ENCODE data around the gene ATP2A2. TPM values are rescaled to one million over a fixed set of nuclear protein-coding genes. Genes with fewer than 3 reads are reported as not detected.

ATP2A2 gene
- total and polyA plus RNA-seq, 2 donors (not counting 1 experiment from before 2014, with no cell fraction given): 35.3 to 68.2 TPM

GRCh38 chr12:110311903-110312302 lies 30.9 kb downstream of the ATP2A2 start:
- Mint-ChIP-seq H3K27ac (no peak overlapping the region), H3K27me3 (no peaks in the 10 kb centered on the region), H3K9me3 (ENCODE audit: insufficient read depth) (no peaks in the 10 kb centered on the region), H3K4me1 (peaks cover 28% of the 10 kb centered on the region), H3K4me3 (no peak overlapping the region)
- intact Hi-C loops (cut with micrococcal nuclease): no loop called here
- no peak for ATAC-seq (ENCODE audit: low read depth)
- Histone ChIP-seq H3K4me3 (ENCODE audit: control extremely low read depth in 1 of 5, extremely low read depth in 1 of 5, insufficient read depth in 1 of 5, low read depth in 2 of 5, low read length in 4 of 5) (no peak overlapping the region), H3K27me3 (replicated peaks in 1 of 4; ENCODE audit: control extremely low read depth in 1 of 4, control insufficient read depth in 3 of 4, insufficient read depth in 4 of 4, low read length in 3 of 4) (no peaks in the 10 kb centered on the region), H3K9ac (ENCODE audit: low read length) (no peak overlapping the region), H3K36me3 (replicated peaks in 1 of 2; ENCODE audit: control extremely low read depth in 1 of 2, control insufficient read depth in 1 of 2, extremely low read depth in 1 of 2, insufficient read depth in 2 of 2, low read length in 1 of 2) (peaks cover 3 to 24% of the 10 kb centered on the region in 2 experiments), H4K20me1 (ENCODE audit: control insufficient read depth, insufficient read depth, low read length, poor library complexity, severe bottlenecking) (peaks cover 46% of the 10 kb centered on the region), H3K27ac (ENCODE audit: low read length in 2 of 2) (peak overlapping the region in 1 of 2 donors; percentile 13), H3K4me2 (replicated peaks; ENCODE audit: low read depth, low read length, poor library complexity, severe bottlenecking) (no peak overlapping the region), H3K4me1 (ENCODE audit: control insufficient read depth in 2 of 2, insufficient read depth in 2 of 2, low read length in 2 of 2) (peaks cover 5 to 7% of the 10 kb centered on the region in 2 donors), H2AFZ (ENCODE audit: insufficient read depth, low read depth, low read length, poor library complexity, severe bottlenecking) (no peak overlapping the region), H3K79me2 (ENCODE audit: control insufficient read depth, insufficient read depth, low read length) (peaks cover 85% of the 10 kb centered on the region), H3K9me3 (ENCODE audit: control extremely low read depth in 1 of 3, control insufficient read depth in 2 of 3, insufficient read depth in 1 of 3, low read length in 2 of 3) (no peaks in the 10 kb centered on the region)
- no peak for DNase-seq
- ChIA-PET CTCF (interaction anchor here (1.3 kb wide), 1 partner anchor 37 kb away, joined by 3 read pairs; no protein-coding TSS in a partner anchor), POLR2A (no interaction called here)
- TF ChIP-seq EZH2 (IDR thresholded peaks at IDR 0.05; ENCODE audit: borderline replicate concordance, insufficient read depth, low read depth, low read length, poor library complexity, severe bottlenecking) (no peak), CTCF (IDR thresholded peaks at IDR 0.05) (no peak)
- WGBS (ENCODE audit: insufficient coverage): 100% methylated on average over 5 of the region's 6 CpGs

GRCh38 chr12:110312581-110313360 lies 31.7 kb downstream of the ATP2A2 start:
- H3K4me3 ChIP-seq (ENCODE audit: control extremely low read depth in 1 of 5, extremely low read depth in 1 of 5, insufficient read depth in 1 of 5, low read depth in 2 of 5, low read length in 4 of 5): no peak overlapping the region
- TF ChIP-seq CTCF (IDR thresholded peaks at IDR 0.05) (no peak), EZH2 (IDR thresholded peaks at IDR 0.05; ENCODE audit: borderline replicate concordance, insufficient read depth, low read depth, low read length, poor library complexity, severe bottlenecking) (no peak)
- peaks cover 46% of the 10 kb centered on the region for H4K20me1 ChIP-seq (ENCODE audit: control insufficient read depth, insufficient read depth, low read length, poor library complexity, severe bottlenecking)
- H3K27me3 ChIP-seq (replicated peaks in 1 of 4; ENCODE audit: control extremely low read depth in 1 of 4, control insufficient read depth in 3 of 4, insufficient read depth in 4 of 4, low read length in 3 of 4): no peaks in the 10 kb centered on the region
- DNase-seq (no peak), ATAC-seq (ENCODE audit: low read depth) (no peak)
- no peaks in the 10 kb centered on the region for H3K9me3 ChIP-seq (ENCODE audit: control extremely low read depth in 1 of 3, control insufficient read depth in 2 of 3, insufficient read depth in 1 of 3, low read length in 2 of 3)
- Mint-ChIP-seq H3K27ac (no peak overlapping the region), H3K4me3 (no peak overlapping the region), H3K9me3 (ENCODE audit: insufficient read depth) (no peaks in the 10 kb centered on the region), H3K4me1 (peaks cover 22% of the 10 kb centered on the region), H3K27me3 (no peaks in the 10 kb centered on the region)
- H3K27ac ChIP-seq (ENCODE audit: low read length in 2 of 2): no peak overlapping the region
- intact Hi-C loops (cut with micrococcal nuclease): no loop called here
- no peaks in the 10 kb centered on the region for H3K4me1 ChIP-seq (ENCODE audit: control insufficient read depth in 2 of 2, insufficient read depth in 2 of 2, low read length in 2 of 2)
- CTCF ChIA-PET: interaction anchor here (0.6 to 1.3 kb wide), 2 partner anchors 36 to 515 kb away, joined by 3 to 5 read pairs; no protein-coding TSS in a partner anchor
- H3K4me2 ChIP-seq (replicated peaks; ENCODE audit: low read depth, low read length, poor library complexity, severe bottlenecking): no peak overlapping the region
- no peak overlapping the region for H3K9ac ChIP-seq (ENCODE audit: low read length)
- 100% methylated on average over 4 of the region's 10 CpGs for WGBS (ENCODE audit: insufficient coverage)
- H2AFZ ChIP-seq (ENCODE audit: insufficient read depth, low read depth, low read length, poor library complexity, severe bottlenecking): no peak overlapping the region
- H3K79me2 ChIP-seq (ENCODE audit: control insufficient read depth, insufficient read depth, low read length): peaks cover 84% of the 10 kb centered on the region
- H3K36me3 ChIP-seq (replicated peaks in 1 of 2; ENCODE audit: control extremely low read depth in 1 of 2, control insufficient read depth in 1 of 2, extremely low read depth in 1 of 2, insufficient read depth in 2 of 2, low read length in 1 of 2): peaks cover 3 to 15% of the 10 kb centered on the region in 2 experiments
- POLR2A ChIA-PET: no interaction called here

All from B cell (primary cell).